ENCODE data around the gene MLANA. TPM values are rescaled to one million over a fixed set of nuclear protein-coding genes. Genes with fewer than 3 reads are reported as not detected.
"Not testable (repeated sequence)": the region's sequence is repeated elsewhere in the genome, so short reads cannot be mapped to it uniquely, and the experiment has no call there.

Gene MLANA
- total and polyA plus RNA-seq, 10 of the 15 experiments (the other 5 are each of a cell fraction or from before 2014, with no cell fraction given) = 0.11 to 0.26 (median 0.13) TPM; not detected in 6

DNA sequence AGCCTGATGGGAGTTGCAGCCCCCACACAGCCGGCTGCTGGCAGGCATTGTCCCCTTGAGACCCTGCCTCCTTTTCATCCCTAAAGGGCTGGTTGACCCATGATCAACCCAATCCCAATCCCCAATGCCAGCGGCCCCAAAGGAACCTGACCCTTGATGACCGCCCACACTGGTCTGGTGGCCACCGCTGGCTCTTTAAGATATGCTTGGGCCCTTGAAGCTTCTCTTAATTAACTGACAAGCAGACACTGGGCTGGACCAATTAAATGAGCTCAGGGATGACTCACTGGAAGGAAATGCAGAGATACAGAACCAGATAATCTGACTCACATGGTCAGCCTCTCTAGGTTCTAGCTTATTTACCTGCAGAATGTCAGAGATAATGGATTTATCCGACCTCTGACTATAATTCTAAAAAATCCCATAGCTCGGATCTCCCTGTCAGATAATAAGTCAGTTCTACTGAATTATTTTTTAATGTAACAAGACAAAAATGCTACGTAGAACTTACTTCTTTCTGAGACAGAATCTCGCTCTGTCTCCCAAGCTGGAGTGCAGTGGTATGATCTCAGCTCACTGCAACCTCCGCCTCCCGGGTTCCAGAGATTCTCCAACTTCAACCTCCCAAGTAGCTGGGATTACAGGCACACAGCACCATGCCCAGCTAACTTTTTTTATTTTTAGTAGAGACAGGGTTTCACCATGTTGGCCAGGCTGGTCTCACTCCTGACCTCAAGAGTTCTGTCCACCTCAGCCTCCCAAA is 11.1 kb upstream of the MLANA start:
- Histone ChIP-seq H4K20me1 (ENCODE audit: control insufficient read depth, insufficient read depth) (no peaks in the 10 kb centered on the region), H3K9ac (ENCODE audit: control insufficient read depth, insufficient read depth, low read length) (no peak overlapping the region), H3K36me3 (ENCODE audit: control insufficient read depth in 2 of 2, insufficient read depth in 2 of 2, low read length in 1 of 2) (no peaks in the 10 kb centered on the region), H3K79me2 (ENCODE audit: control insufficient read depth, insufficient read depth, low read length) (no peaks in the 10 kb centered on the region), H3K4me1 (ENCODE audit: control insufficient read depth, insufficient read depth, low read length) (peaks cover 5% of the 10 kb centered on the region; the same call in 1 of the 2 replicates), H2AFZ (ENCODE audit: control insufficient read depth, low read depth, low read length) (no peak overlapping the region), H3K4me3 (no peak overlapping the region), H3K4me2 (ENCODE audit: control insufficient read depth, insufficient read depth) (no peak overlapping the region), H3K27me3 (replicated peaks in 1 of 2; ENCODE audit: control insufficient read depth in 2 of 2, insufficient read depth in 2 of 2, low read length in 1 of 2) (no peaks in the 10 kb centered on the region), H3K9me3 (replicated peaks; ENCODE audit: control insufficient read depth, insufficient read depth, low read length) (no peaks in the 10 kb centered on the region), H3K27ac (ENCODE audit: control insufficient read depth, insufficient read depth) (no peak overlapping the region)
- SMC1A ChIA-PET (ENCODE audit: uncharacterized antibody, unreplicated experiment) = interaction anchor here (0.6 to 3.6 kb wide), 11 partner anchors 13 to 955 kb away, joined by 3 to 18 read pairs (median 4); no protein-coding TSS in a partner anchor
- RAD21 ChIA-PET (ENCODE audit: unreplicated experiment) = interaction anchor here (0.8 to 2.1 kb wide), 3 partner anchors 9 to 28 kb away, joined by 3 to 11 read pairs (median 3); no protein-coding TSS in a partner anchor
- POLR2A ChIA-PET = interaction anchor here (0.7 kb wide), 1 partner anchor 19 kb away, joined by 6 read pairs; no protein-coding TSS in a partner anchor
- 84% methylated on average over 10 of the region's 10 CpGs for WGBS (ENCODE audit: insufficient coverage, insufficient replicate concordance, low lambda C conversion rate, missing lambda C conversion rate)
- intact Hi-C loops (cut with micrococcal nuclease; ENCODE audit: unreplicated experiment) = no loop called here
- TF ChIP-seq PML (IDR thresholded peaks at IDR 0.05; ENCODE audit: low read length) = no peak
- TF ChIP-seq SP1 (IDR thresholded peaks at IDR 0.05; ENCODE audit: low read depth, low read length) = no peak
- BruUV-seq (replicated peaks) = no TSS peak
- DNase-seq (ENCODE audit: low read depth, low spot score) = no peak
- ATAC-seq = no peak
- FAIRE-seq = no peak
- CTCF ChIA-PET = interaction anchor here (0.8 to 2.3 kb wide), 8 partner anchors 10 to 427 kb away, joined by 3 to 13 read pairs (median 4); no protein-coding TSS in a partner anchor
- in situ Hi-C loops (cut with MboI) = loop anchor here (25.0 kb wide), 2 partner anchors 433 to 1908 kb away; partner anchors contain the start of gene DMAC1

DNA sequence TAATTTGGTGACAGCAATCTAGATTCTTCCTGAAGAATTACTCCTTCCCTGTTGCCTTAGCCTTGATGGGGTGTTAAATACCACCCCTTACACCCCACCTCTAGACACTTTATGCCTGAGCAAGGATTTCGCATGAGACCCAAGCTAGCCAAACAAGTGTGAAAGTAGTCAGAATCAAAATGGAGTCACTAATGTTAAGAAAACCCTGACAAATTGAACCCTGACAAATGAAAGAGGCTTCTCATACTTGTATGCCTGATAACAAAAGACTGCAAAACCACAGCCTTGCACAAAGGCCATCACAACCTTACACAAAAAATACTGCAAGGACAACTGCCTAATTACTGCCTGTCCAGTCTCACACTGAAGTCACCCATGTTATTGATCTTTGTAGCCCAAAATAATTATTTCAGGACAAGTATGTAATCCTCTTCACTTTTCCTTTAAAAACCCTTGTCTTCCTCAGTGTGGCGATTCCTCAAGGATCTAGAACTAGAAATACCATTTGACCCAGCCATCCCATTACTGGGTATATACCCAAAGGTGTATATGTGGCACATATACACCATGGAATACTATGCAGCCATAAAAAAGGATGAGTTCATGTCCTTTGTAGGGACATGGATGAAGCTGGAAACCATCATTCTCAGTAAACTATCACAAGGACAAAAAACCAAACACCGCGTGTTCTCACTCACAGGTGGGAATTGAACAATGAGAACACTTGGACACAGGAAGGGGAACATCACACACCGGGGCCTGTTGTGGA is 8.3 kb upstream of the MLANA start:
- H3K4me3 ChIP-seq; H3K36me3 ChIP-seq (ENCODE audit: control insufficient read depth in 2 of 2, insufficient read depth in 2 of 2, low read length in 1 of 2); H2AFZ ChIP-seq (ENCODE audit: control insufficient read depth, low read depth, low read length); BruUV-seq (replicated peaks); FAIRE-seq; DNase-seq (ENCODE audit: low read depth, low spot score); H3K9me3 ChIP-seq (replicated peaks; ENCODE audit: control insufficient read depth, insufficient read depth, low read length); H3K4me2 ChIP-seq (ENCODE audit: control insufficient read depth, insufficient read depth); H3K27me3 ChIP-seq (replicated peaks in 1 of 2; ENCODE audit: control insufficient read depth in 2 of 2, insufficient read depth in 2 of 2, low read length in 1 of 2); H4K20me1 ChIP-seq (ENCODE audit: control insufficient read depth, insufficient read depth); H3K27ac ChIP-seq (ENCODE audit: control insufficient read depth, insufficient read depth); ATAC-seq; H3K9ac ChIP-seq (ENCODE audit: control insufficient read depth, insufficient read depth, low read length); H3K79me2 ChIP-seq (ENCODE audit: control insufficient read depth, insufficient read depth, low read length); H3K4me1 ChIP-seq (ENCODE audit: control insufficient read depth, insufficient read depth, low read length); intact Hi-C loops (cut with micrococcal nuclease; ENCODE audit: unreplicated experiment): not testable (repeated sequence)
- in situ Hi-C loops (cut with MboI) = loop anchor here (25.0 kb wide), 2 partner anchors 430 to 1905 kb away; partner anchors contain the start of gene DMAC1
- 81% methylated on average over 5 of the region's 5 CpGs for WGBS (ENCODE audit: insufficient coverage, insufficient replicate concordance, low lambda C conversion rate, missing lambda C conversion rate)
- ChIA-PET POLR2A (interaction anchor here (0.7 to 1.0 kb wide), 2 partner anchors 11 to 23 kb away, joined by 4 to 6 read pairs; no protein-coding TSS in a partner anchor), SMC1A (ENCODE audit: uncharacterized antibody, unreplicated experiment) (interaction anchor here (0.9 to 6.5 kb wide), 4 partner anchors 12 to 169 kb away, joined by 3 to 174 read pairs (median 6); no protein-coding TSS in a partner anchor), RAD21 (ENCODE audit: unreplicated experiment) (interaction anchor here (0.6 to 1.0 kb wide), 5 partner anchors 21 to 172 kb away, joined by 3 to 4 read pairs (median 3); no protein-coding TSS in a partner anchor), CTCF (interaction anchor here (1.1 to 8.0 kb wide), 2 partner anchors 167 to 424 kb away, joined by 5 to 288 read pairs; no protein-coding TSS in a partner anchor)
